ENCODE results near the gene CD27.
A peak's percentile ranks its signal among the peaks of the same experiment; 100 is the strongest.
"Not testable (repeated sequence)": the region's sequence is repeated elsewhere in the genome, so short reads cannot be mapped to it uniquely, and the experiment has no call there.

The CD27 gene

DNA sequence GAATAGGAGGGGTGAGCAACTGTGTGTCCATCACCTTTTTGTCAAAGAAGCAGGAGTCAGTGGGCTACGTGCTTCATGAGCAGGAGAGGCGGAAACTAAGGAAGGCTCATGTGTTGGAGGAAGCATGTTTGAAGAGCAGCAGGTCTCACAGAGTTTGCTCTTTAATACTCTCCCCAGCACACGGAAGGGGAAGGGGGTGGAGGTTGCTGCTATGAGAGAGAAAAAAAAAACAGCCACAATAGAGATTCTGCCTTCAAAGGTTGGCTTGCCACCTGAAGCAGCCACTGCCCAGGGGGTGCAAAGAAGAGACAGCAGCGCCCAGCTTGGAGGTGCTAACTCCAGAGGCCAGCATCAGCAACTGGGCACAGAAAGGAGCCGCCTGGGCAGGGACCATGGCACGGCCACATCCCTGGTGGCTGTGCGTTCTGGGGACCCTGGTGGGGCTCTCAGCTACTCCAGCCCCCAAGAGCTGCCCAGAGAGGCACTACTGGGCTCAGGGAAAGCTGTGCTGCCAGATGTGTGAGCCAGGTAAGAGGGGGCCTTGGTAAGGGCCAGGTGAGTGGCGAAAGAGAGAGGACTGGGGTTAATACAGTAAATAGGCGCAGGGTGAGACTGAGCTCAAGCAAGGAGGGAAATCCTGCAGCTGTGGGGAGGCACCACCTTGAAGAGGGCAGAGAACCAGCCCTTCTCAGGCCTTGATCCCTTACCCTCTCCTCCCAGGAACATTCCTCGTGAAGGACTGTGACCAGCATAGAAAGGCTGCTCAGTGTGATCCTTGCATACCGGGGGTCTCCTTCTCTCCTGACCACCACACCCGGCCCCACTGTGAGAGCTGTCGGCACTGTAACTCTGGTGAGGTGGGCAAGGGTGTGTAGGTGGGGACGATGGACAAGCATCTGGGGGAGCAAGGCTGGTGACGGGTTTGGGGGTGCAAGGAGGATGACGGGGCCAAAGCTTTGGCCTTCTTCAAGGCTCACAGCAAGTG, at the start of gene CD27:
Gene CD27, plus strand, starts transcription at position 252 of the 985 bp plus-strand sequence. Its CDS starts 141 bp downstream, at position 393.
- no peak for DNase-seq

DNA sequence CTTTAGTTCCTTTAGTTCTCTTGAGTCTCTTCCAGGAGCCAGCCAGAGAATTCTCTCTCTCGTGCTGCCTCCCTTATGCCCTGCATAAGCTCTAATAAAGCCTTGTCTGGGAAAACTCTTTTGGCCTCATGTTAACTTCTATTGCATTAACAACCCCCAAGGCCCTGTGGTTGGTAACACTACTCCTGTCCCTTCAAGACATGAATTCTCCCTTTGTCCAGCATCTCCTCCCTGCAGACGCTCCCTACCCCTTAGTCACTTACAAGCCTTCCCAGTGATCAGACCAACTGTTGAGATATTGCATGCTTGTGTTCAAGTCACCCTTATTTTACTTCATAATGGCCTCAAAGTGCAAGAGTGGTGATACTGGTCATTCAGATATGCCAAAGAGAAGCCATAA, 48.7 kb upstream of the CD27 start:
- no peak for DNase-seq

- DNase-seq: no peak
These were observed 44.7 kb upstream of the CD27 start for GRCh38 chr12:6399884-6400644.

- no peak for DNase-seq
These were observed 40.4 kb upstream of the CD27 start for GRCh38 chr12:6404390-6404789.

GRCh38 chr12:6405963-6406362, 38.8 kb upstream of the CD27 start:
- DNase-seq: no peak

DNA sequence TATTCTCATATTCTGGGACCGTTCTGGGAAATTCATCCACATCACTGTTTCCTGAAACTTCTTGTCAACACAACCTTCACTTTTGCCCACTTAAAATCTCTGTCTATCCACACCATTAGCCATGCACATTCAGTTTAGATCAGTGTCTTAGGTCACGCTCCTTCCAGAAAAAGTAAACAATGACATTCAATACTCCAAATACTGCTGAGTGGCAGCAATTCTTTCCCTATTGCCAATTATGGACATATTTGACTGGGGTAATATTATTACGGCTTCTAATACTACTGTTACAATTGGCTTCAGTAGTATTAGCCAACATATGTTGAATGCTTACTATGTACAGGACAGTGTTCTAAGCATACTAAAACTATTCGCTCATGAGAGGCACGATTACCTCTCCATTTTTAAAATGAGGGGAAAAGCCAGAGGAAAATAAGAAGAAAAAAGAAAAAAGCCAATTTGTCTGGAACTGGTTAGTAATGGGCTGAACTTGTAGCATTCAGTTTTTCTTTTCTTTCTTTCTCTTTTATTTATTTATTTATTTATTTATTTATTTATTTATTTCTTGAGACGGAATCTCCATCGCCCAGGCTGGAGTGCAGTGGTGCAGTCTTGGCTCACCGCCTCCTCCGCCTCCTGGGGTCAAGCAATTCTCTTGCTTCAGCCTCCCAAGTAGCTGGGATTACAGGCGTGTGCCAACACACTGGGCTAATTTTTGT, 37.4 kb upstream of the CD27 start:
- no peak for DNase-seq

DNA sequence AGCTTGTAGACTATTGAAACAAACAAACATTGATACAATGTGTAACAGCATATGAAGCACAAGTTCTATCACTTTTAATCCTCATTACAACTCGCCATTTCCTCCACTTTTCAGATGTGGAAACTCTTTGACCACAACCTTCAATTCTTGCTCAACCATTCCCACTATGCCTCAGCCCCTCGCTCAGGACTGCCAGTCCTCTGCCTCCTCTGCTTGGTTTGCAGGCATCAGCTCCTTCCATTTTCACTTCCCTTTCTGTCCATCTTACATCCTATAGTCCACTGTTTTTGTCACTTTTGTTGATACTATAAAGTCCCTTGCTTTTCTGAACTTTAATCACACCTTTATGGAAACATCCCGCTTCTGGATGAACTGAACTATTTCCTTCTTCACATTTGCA, 28.2 kb upstream of the CD27 start:
- DNase-seq: no peak

- no peak for DNase-seq
These were observed 26.0 kb upstream of the CD27 start for GRCh38 chr12:6418796-6419195.

GRCh38 chr12:6420364-6420763, 24.4 kb upstream of the CD27 start:
- no peak for DNase-seq

DNA sequence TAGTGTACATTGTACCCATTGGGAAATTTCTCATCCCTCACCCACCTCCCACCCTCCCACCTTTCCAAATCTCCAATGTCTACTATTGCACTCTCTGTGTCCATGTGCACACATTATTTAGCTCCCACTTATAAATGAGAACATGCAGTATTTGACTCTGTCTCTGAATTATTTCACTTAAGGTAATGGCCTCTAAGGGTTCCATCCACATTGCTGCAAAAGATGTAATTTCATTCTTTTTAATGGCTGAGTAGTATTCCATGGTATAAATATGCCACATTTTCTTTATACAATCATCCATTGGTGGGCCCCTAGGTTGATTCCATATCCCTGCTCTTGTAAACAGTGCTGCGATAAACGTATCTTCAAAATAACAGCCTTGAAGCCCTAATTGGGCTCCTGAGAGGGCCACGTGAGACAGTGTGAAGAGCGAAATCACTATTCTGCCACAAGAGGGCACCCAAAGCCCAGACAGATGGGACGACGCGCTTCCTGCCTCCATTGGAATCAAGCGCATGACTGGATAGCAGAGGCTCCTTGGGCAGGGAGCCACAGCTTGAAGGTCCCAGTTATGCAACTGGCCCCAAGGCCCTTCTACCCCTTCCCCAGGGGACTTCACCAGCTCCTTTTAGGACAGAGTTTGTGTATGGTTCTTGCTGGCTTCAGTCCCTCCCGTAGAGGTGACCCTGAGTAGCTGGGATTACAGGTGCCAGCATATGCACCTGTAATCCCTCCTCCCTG, 21.3 kb upstream of the CD27 start:
- DNase-seq: peak; percentile 63 to 73

- DNase-seq: no peak
These were observed 20.8 kb upstream of the CD27 start for GRCh38 chr12:6424008-6424347.

GRCh38 chr12:6424866-6425265, 19.9 kb upstream of the CD27 start:
- DNase-seq: no peak

- no peak for DNase-seq
These were observed 18.9 kb upstream of the CD27 start for GRCh38 chr12:6425590-6426531.

- DNase-seq: no peak
These were observed 17.7 kb upstream of the CD27 start for GRCh38 chr12:6426882-6427671.

DNA sequence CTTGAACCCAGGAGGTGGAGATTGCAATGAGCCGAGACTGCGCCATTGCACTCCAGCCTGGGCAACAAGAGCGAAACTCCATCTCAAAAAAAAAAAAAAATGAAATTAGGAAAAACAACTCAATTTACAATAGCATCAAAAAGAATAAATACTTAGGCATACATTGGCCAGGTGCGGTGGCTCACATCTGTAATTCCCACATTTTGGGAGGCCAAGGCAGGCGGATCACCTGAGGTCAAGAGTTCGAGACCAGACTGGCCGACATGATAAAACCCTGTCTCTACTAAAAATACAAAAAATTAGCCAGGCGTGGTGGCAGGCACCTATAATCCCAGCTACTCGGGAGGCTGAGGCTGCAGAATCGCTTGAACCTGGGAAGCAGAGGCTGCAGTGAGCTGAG, 17.0 kb upstream of the CD27 start:
- not testable (repeated sequence) for DNase-seq

DNA sequence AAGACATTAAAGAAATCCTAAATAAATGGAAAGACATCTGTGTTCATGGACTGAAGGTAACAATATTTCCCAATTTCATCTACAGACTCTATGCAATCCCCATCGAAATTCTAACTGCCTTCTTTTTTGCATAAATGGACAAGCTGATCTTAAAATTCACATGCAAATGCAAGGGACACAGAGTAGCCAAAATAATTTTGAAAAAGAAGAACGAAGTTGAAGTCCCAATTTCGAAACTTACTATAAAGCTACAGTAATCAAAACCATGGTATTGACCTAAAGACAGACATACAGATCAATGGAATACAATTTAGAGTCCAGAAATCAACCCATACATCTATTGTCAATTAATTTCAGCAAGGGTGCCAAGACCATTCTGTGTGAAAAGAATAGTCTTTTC, 16.4 kb upstream of the CD27 start:
- no peak for DNase-seq

DNA sequence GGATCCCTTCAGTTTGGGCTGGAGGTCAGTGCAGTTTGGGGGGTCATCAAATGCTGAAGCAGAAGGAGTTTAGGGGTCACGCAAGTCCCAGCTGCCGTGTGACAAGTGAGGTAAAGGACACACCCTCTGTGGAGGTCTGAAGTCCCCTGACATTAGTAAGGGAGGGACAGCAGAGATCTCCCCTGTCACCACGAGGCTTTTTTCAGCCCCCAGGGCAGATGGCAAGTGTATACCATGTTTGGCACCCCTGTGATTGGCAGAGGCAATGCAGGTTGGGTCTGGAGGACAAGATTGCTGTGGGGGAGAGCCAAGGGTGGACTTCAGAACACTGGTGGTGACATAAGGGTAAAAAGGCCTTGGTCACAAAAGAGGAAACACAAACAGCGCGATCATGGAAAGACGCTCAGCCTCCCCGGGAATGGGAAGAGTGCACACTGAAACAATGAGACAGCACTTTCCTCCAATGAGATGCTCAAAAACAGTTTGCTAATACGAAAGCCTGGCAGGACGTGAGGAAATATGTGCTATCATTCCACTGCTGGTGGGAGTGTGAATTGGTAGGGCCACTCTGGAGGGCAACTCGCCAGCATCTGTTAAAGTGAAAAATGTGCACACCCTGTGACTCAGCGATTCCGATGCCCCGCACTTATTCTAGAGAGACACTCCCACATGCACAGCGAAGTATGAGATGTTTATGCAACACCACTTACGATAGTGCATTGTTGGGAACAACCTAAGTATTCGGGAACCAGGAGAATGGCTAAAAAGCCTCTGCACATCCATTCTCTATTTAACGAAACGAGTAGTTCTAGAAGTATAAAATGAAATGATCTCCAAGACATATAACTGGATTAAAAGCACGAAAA, 14.4 kb upstream of the CD27 start:
- DNase-seq: no peak

DNA sequence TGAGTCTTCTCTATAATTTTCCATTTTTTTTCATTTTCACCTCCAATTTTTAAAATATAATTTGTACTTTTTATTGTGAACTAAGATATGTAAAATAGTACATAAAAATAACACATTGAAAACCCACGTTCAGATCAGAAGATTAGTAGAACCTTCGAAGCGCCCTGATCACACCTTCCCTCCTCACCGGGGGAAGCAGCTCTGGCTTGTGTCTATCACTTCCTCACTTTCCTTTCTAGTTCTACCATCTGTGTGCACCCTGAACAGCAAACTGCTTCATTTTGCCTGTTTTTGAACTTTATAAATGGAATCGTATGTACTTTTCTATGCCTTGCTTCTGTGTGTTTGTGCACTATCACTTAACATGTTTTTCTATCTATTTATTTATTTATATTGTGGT, 11.8 kb upstream of the CD27 start:
- DNase-seq: no peak
